CD4-positive, alpha-beta T cell treated with Interleukin-4 for 4 hours (primary cell): ENCODE data around the gene PPP1R18.
"Not testable (repeated sequence)": the region's sequence is repeated elsewhere in the genome, so short reads cannot be mapped to it uniquely, and the experiment has no call there.

Source experiments
- DNase-seq: peaks from one replicate; pipeline ENCODE4 v3.0.0-alpha.2; 2020

The PPP1R18 gene

DNA sequence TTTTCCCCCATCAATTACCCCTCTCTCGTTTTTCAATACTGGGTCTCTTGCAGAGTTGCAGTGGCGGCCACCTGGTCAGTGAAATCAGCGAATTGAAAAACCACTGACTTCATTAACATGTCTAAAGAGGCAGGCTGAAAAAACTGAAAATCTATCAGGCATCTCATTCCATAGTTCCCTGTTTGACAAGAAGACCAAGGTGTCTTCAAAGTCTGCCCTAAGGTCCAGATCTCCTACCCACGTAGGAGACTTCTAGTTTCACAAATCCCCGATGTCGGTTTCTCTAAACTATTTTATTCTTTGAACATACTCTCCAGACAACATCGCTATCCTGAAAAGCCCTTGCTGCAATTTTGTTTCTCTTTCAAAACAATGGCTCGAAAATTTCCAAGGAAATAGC, 32.9 kb upstream of the PPP1R18 start:
- DNase-seq: no peak

GRCh38 chr6:30717845-30718720, 31.6 kb upstream of the PPP1R18 start:
- DNase-seq: not testable (repeated sequence)

DNA sequence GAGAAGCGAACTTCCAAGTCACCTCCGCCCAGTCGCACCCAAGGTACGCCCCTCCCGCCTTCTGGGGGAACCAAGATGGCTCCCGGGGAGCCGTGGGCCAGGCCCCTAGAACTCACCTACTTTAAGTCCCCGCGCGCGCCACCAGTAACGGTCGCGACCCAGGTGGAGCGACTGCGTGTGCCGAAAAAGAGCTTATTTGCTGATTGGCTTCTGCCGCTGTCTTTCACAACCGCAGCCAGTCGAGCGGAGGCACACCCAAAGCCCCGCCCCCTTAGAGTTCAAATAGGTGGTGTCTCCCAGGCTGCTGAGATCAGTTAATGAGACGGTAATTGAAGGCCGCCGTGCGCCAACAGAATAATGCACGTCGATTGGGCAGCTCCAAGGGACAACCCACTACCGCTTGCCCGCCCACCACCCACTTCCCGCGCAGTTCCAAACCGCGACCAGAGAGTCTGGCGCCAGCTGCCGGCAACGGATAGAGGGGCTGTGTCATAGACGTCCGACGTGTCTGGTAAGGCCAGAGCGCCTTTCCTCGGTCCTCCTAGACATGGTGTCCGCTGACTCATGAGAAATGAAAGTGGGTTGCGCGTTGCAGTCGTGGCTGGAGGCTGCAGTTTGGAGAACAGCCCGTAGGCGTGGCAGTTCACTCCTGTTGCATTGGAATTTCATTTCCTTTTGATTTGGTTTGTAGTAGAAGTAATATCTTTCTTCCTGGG, 30.8 kb upstream of the PPP1R18 start, which contains the start of gene MDC1:
MDC1 (minus strand) TSS at position 153 of the 716 bp plus-strand sequence. CDS start 2,106 bp downstream, outside the sequence.
- DNase-seq: peak; percentile 100

DNA sequence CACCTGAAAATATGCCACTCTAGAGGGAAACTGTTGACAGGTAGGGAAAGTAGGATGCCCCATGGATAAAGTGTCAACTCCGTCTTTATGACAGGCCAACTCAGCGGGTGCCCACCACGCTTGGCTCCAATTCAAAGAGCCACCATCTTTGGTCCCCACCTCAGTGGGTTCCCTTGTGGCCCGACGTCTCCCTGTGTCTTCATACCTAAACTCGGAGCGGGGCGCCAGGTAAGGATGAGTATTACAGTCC, 30.4 kb upstream of the PPP1R18 start:
- DNase-seq: no peak

- DNase-seq: no peak
Observed at GRCh38 chr6:30714263-30714662, 27.8 kb upstream of the PPP1R18 start.

GRCh38 chr6:30712441-30712945, 26.0 kb upstream of the PPP1R18 start:
- DNase-seq: no peak

- no peak for DNase-seq
Observed at GRCh38 chr6:30711758-30712380, 25.4 kb upstream of the PPP1R18 start.

DNA sequence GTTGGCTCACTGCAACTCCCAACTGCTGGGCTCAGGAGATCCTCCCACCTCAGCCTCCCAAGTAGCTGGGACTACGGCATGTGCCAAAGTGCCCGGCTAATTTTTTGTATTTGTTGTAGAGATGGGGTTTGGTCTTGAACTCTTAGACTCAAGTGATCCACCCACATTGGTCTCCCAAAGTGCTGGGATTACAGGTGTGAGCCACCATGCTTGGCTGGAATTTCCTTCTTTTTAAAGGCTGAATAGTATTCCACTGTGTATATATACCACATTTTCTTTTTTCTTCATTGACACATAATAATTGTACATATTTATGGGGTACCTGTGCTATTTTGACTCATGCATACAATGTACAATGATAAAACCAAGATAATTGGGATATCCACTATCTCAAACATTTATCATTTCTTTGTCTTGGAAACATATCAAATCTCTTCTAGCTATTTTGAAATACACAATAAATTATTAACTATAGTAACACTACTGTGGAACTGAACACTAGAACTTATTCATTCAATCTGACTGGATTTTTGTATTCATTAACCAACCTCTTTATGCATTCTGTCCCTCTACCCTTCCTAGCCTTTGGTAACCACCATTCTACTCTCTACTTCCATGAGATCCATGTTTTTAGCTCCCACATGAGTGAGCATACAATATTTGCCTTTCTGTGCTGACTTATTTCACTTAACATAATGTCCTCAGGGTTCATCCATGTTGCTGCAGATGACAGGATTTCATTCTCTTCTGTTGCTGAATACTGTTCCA, 22.8 kb upstream of the PPP1R18 start:
- DNase-seq: no peak

DNA sequence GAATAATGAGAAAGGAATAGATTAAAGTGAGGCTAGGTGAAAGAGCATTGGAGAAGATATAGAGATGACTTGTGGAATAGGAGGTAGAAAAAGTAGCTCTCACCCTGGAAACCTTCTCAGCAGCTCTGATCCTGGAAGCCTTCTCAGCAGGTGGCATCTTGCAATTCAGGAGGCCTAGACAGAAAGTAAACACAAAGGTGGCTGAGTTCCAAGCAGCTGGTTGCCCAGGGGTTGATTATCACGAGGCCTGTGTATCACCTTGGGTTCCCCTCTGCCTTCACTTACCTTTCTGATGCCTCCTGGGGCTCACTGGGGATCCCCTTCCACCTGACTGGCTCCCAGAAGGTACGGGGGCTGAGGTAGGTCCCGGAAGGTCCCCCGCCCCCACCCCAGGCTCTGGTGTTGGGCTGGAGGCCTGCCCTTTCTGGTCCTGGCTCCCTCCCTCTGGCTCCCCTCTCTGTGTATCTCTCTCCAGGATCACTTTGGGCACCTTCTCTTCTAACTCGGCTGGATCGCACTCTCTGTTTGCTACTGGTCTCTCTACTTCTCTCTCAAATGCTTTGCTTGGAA, 20.9 kb upstream of the PPP1R18 start:
- DNase-seq: no peak

- no peak for DNase-seq
Observed at GRCh38 chr6:30705620-30706019, 19.2 kb upstream of the PPP1R18 start.

- DNase-seq: no peak
Observed at GRCh38 chr6:30703821-30704220, 17.4 kb upstream of the PPP1R18 start.

- DNase-seq: no peak
Observed at GRCh38 chr6:30703011-30703410, 16.6 kb upstream of the PPP1R18 start.

GRCh38 chr6:30700340-30700739, 13.9 kb upstream of the PPP1R18 start:
- DNase-seq: no peak

- DNase-seq: no peak
Observed at GRCh38 chr6:30696432-30696831, 10.0 kb upstream of the PPP1R18 start.

DNA sequence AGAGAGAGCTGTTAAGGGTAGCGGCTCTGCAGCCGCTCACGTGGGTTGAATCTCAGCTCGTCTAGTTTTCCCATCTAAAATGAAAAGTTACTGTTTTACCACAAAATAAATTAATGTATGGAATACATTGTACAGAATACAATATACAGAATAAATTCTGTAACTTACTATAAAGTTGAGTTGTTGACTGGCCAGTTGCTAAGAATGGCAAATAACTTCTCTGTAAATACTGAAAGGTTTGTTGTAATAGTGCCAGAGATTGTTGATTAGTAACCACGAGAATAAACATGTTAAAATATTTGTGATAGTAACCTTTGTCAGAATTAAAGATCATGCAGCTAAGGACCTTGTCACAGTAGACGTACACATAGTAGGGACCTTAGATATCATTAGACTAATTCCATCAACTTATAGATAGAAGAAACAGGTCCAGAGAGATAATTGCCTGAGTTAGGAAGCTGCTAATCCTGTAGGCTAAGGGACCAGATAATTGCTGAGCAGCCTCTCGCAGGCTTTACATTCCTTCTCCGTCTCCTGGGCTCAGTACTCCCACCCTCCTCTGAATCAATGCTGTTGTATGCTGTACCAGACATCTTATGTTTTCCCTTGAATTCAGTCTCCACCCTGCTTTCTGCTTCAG, 4.9 kb upstream of the PPP1R18 start:
- no peak for DNase-seq

DNA sequence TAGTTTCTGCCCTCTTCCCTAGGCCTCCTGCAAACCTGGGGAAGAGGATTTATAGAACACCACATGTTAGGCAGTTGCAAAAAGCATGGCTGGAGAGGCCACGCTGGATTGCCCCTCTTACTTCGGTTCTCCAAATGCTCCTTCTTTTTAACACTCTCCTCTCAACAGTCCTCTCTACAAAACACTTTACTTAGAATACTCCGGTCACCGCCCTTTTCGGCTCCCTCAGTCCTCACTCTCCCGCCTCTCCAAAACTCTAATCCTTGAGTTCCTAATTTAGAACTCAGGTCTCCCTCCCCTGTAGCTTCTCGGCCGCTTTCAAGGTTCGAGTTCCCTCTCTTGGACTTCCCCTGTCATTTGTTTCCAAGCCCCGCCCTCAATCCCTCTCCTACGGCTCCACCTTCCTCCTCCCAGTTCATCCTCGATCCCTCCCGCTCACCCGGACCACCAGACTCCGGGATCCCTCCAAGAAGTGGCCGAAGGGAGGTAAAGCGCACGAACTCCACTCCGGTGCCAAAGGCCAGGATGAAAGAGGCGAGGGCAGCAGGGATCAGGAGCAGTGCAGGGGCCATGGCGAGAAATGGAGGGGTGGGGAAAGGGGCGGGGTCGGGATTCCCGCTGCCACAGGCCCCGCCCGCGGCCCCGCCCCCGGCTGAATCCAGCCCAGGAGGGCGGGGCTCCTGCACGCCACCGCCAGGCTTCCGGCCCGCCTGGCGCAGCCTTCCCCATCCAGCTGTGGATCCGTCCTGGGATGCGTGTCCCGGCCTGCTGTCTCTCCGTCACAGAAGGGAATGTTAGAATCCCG, 4.2 kb upstream of the PPP1R18 start, which contains the start of gene NRM:
NRM (minus strand) TSS at position 582 of the 805 bp plus-strand sequence; CDS start at position 572, 10 bp downstream.
- DNase-seq: peak; percentile 40

DNA sequence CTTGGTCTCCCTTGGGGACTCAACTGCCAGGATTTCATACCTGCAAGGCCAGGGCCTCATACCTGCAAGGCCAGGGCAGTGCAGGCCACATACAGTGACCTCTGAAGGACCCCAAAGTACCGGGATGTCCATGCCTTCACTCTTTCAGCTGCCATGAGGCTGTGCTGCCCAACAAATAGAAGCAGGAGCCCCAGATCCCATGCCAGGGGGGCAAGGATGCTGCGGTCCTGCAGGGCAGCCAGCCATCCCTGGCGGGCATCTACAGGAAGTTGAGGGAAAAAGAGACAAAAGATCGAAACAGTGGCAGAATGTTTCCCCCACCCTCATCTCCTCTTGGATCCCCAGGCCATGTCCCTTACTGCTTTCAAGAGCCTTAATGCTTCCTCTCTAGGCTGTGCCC, 3.5 kb upstream of the PPP1R18 start:
- DNase-seq: no peak

- DNase-seq: no peak
Observed at GRCh38 chr6:30689022-30689865, 2.8 kb upstream of the PPP1R18 start.

- DNase-seq: no peak
Observed at GRCh38 chr6:30688569-30688968, 2.1 kb upstream of the PPP1R18 start.
